Fibroblast of lung (primary cell): ENCODE data around the gene RNF186.

Source experiments
- CTCF ChIP-seq, 2 donors: IDR thresholded peaks in 1 of 2; conservative IDR thresholded peaks in 1 of 2; 1 replicate in 1 of 2; 2 replicates in 1 of 2; pipeline ENCODE4 v1.5.1; 2011 to 2012; ENCODE audit warnings: low read length in 2 of 2, control low read depth in 1 of 2, inconsistent platforms in 1 of 2, low read depth in 1 of 2, mild to moderate bottlenecking in 1 of 2
- EZH2 ChIP-seq: IDR thresholded peaks from 2 replicates; pipeline ENCODE4 v1.5.1; 2012; ENCODE audit warnings: low read length, control low read depth, mild to moderate bottlenecking; ENCODE audit errors: missing control alignments

GRCh38 chr1:19780267-19780877 is 34.7 kb downstream of the RNF186 start:
- TF ChIP-seq CTCF (conservative IDR thresholded peaks at IDR 0.05 in 1 of 2, IDR thresholded peaks at IDR 0.05 in 1 of 2; ENCODE audit: low read depth in 1 of 2, low read length in 2 of 2) = no peak
- no peak for TF ChIP-seq EZH2
